ENCODE measurements around the gene ACAD9. TPM values are rescaled to one million over a fixed set of nuclear protein-coding genes. Genes with fewer than 3 reads are reported as not detected.
"Not testable (repeated sequence)": the region's sequence is repeated elsewhere in the genome, so short reads cannot be mapped to it uniquely, and the experiment has no call there.

ACAD9 gene
- total and polyA plus RNA-seq, 2 donors (not counting 1 experiment from before 2014, with no cell fraction given) = 33.6 to 57.6 TPM

DNA sequence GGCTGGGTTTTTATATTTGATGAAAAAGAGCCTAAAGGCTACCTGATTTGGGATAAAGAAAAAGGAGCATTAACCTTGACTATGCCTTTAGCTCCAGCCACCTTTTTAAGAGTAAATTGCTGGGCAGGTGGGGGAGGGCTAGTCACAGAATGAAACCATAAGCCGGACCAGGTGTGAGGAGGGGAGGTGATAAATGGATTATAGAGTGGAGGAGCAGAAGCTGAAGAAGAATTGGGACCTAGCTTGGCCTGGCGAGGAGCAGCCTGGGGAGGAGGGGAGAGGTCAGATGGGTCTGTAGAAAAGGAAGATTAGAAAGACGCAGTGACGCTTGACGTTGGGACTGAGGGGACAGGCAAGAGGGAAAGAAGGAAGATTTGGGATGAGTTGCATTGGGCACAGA, 46.4 kb upstream of the ACAD9 start:
- H3K4me2 ChIP-seq (replicated peaks; ENCODE audit: low read depth, low read length, poor library complexity, severe bottlenecking); H3K27ac Mint-ChIP-seq; H4K20me1 ChIP-seq (ENCODE audit: control insufficient read depth, insufficient read depth, low read length, poor library complexity, severe bottlenecking); H3K4me3 ChIP-seq (ENCODE audit: control extremely low read depth in 1 of 5, extremely low read depth in 1 of 5, insufficient read depth in 1 of 5, low read depth in 2 of 5, low read length in 4 of 5); POLR2A ChIA-PET; H3K4me1 Mint-ChIP-seq; CTCF ChIA-PET; H3K79me2 ChIP-seq (ENCODE audit: control insufficient read depth, insufficient read depth, low read length); H3K4me1 ChIP-seq (ENCODE audit: control insufficient read depth in 2 of 2, insufficient read depth in 2 of 2, low read length in 2 of 2); H3K9me3 ChIP-seq (ENCODE audit: control extremely low read depth in 1 of 3, control insufficient read depth in 2 of 3, insufficient read depth in 1 of 3, low read length in 2 of 3); H3K27me3 Mint-ChIP-seq; intact Hi-C loops (cut with micrococcal nuclease); ATAC-seq (ENCODE audit: low read depth); H3K36me3 ChIP-seq (replicated peaks in 1 of 2; ENCODE audit: control extremely low read depth in 1 of 2, control insufficient read depth in 1 of 2, extremely low read depth in 1 of 2, insufficient read depth in 2 of 2, low read length in 1 of 2); H3K4me3 Mint-ChIP-seq; H2AFZ ChIP-seq (ENCODE audit: insufficient read depth, low read depth, low read length, poor library complexity, severe bottlenecking); H3K27me3 ChIP-seq (replicated peaks in 1 of 4; ENCODE audit: control extremely low read depth in 1 of 4, control insufficient read depth in 3 of 4, insufficient read depth in 4 of 4, low read length in 3 of 4); DNase-seq; H3K9ac ChIP-seq (ENCODE audit: low read length); H3K27ac ChIP-seq (ENCODE audit: low read length in 2 of 2); H3K9me3 Mint-ChIP-seq (ENCODE audit: insufficient read depth): not testable (repeated sequence)
- WGBS (ENCODE audit: insufficient coverage) = 99% methylated on average over 5 of the region's 5 CpGs

DNA sequence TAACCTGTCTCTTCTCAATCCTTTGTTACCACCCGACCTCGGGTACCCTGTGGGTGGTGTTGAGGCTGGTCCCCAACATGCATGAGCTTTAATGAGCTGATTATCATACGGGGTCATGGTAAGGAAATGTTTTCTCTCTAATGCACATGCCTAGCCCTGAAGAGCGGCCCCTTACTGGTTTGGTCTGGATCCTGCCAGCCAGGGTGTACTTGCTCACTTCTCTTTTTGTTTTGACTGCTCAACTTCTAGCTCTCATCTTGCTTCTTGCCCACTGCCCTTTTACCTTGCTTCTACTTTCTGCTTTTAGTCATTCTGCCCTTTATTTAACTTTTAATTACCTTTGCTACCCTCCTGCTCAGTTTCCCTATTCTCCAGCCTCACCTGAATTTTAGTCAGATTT, 44.3 kb upstream of the ACAD9 start:
- WGBS (ENCODE audit: insufficient coverage) = 73% methylated on average over 2 of the region's 4 CpGs
- Histone ChIP-seq H3K27me3 (replicated peaks in 1 of 4; ENCODE audit: control extremely low read depth in 1 of 4, control insufficient read depth in 3 of 4, insufficient read depth in 4 of 4, low read length in 3 of 4) (no peaks in the 10 kb centered on the region), H3K27ac (ENCODE audit: low read length in 2 of 2) (no peak overlapping the region), H3K79me2 (ENCODE audit: control insufficient read depth, insufficient read depth, low read length) (no peaks in the 10 kb centered on the region), H3K9me3 (ENCODE audit: control extremely low read depth in 1 of 3, control insufficient read depth in 2 of 3, insufficient read depth in 1 of 3, low read length in 2 of 3) (no peaks in the 10 kb centered on the region), H3K9ac (ENCODE audit: low read length) (no peak overlapping the region), H3K36me3 (replicated peaks in 1 of 2; ENCODE audit: control extremely low read depth in 1 of 2, control insufficient read depth in 1 of 2, extremely low read depth in 1 of 2, insufficient read depth in 2 of 2, low read length in 1 of 2) (no peaks in the 10 kb centered on the region), H2AFZ (ENCODE audit: insufficient read depth, low read depth, low read length, poor library complexity, severe bottlenecking) (no peak overlapping the region), H4K20me1 (ENCODE audit: control insufficient read depth, insufficient read depth, low read length, poor library complexity, severe bottlenecking) (no peaks in the 10 kb centered on the region), H3K4me1 (ENCODE audit: control insufficient read depth in 2 of 2, insufficient read depth in 2 of 2, low read length in 2 of 2) (no peaks in the 10 kb centered on the region), H3K4me2 (replicated peaks; ENCODE audit: low read depth, low read length, poor library complexity, severe bottlenecking) (no peak overlapping the region), H3K4me3 (ENCODE audit: control extremely low read depth in 1 of 5, extremely low read depth in 1 of 5, insufficient read depth in 1 of 5, low read depth in 2 of 5, low read length in 4 of 5) (no peak overlapping the region)
- ChIA-PET CTCF (no interaction called here), POLR2A (no interaction called here)
- H3K27ac Mint-ChIP-seq = no peak overlapping the region
- no peaks in the 10 kb centered on the region for H3K27me3 Mint-ChIP-seq
- no peak for ATAC-seq (ENCODE audit: low read depth)
- no peak overlapping the region for H3K4me3 Mint-ChIP-seq
- H3K4me1 Mint-ChIP-seq = no peaks in the 10 kb centered on the region
- no peak for DNase-seq
- TF ChIP-seq EZH2 (IDR thresholded peaks at IDR 0.05; ENCODE audit: borderline replicate concordance, insufficient read depth, low read depth, low read length, poor library complexity, severe bottlenecking) = no peak
- TF ChIP-seq, protein P1, sequence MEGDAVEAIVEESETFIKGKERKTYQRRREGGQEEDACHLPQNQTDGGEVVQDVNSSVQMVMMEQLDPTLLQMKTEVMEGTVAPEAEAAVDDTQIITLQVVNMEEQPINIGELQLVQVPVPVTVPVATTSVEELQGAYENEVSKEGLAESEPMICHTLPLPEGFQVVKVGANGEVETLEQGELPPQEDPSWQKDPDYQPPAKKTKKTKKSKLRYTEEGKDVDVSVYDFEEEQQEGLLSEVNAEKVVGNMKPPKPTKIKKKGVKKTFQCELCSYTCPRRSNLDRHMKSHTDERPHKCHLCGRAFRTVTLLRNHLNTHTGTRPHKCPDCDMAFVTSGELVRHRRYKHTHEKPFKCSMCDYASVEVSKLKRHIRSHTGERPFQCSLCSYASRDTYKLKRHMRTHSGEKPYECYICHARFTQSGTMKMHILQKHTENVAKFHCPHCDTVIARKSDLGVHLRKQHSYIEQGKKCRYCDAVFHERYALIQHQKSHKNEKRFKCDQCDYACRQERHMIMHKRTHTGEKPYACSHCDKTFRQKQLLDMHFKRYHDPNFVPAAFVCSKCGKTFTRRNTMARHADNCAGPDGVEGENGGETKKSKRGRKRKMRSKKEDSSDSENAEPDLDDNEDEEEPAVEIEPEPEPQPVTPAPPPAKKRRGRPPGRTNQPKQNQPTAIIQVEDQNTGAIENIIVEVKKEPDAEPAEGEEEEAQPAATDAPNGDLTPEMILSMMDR (IDR thresholded peaks at IDR 0.05) = no peak
- H3K9me3 Mint-ChIP-seq (ENCODE audit: insufficient read depth) = no peaks in the 10 kb centered on the region
- intact Hi-C loops (cut with micrococcal nuclease) = no loop called here

All from B cell (primary cell).